H9 (cell line): ENCODE results near the gene LUZP2. TPM values are rescaled to one million over a fixed set of nuclear protein-coding genes. Genes with fewer than 3 reads are reported as not detected.

ENCODE experiments used
- DNase-seq: peaks from one replicate; pipeline ENCODE4 v3.0.0-alpha.2; 2017
- H2AFZ ChIP-seq: one replicate; pipeline ENCODE4 v1.6.1; 2013; ENCODE audit warnings: mild to moderate bottlenecking, low read length, control low read depth, moderate library complexity
- H2AK5ac ChIP-seq: 2 replicates; pipeline ENCODE4 v1.6.1; 2013; ENCODE audit warnings: low read length, control low read depth, mixed read lengths; ENCODE audit not compliant: insufficient read length
- H2BK120ac ChIP-seq: one replicate; pipeline ENCODE4 v1.6.1; 2013; ENCODE audit warnings: low read depth, mild to moderate bottlenecking, low read length, control low read depth, inconsistent platforms; ENCODE audit not compliant: poor library complexity, severe bottlenecking
- H2BK12ac ChIP-seq: 2 replicates; pipeline ENCODE4 v1.6.1; 2013; ENCODE audit warnings: low read length, control low read depth, mixed read lengths, low read depth; ENCODE audit not compliant: insufficient read length
- H2BK15ac ChIP-seq: 2 replicates; pipeline ENCODE4 v1.6.1; 2013; ENCODE audit warnings: low read depth, low read length, control low read depth
- H2BK20ac ChIP-seq: one replicate; pipeline ENCODE4 v1.6.1; 2013; ENCODE audit warnings: low read depth, mild to moderate bottlenecking, low read length, control low read depth, inconsistent platforms; ENCODE audit not compliant: poor library complexity, severe bottlenecking
- H2BK5ac ChIP-seq: 2 replicates; pipeline ENCODE4 v1.6.1; 2013; ENCODE audit warnings: low read length, control low read depth, mixed read lengths; ENCODE audit not compliant: insufficient read length
- H3K14ac ChIP-seq: 2 replicates; pipeline ENCODE4 v1.6.1; 2013; ENCODE audit warnings: low read length, control low read depth; ENCODE audit not compliant: insufficient read depth
- H3K18ac ChIP-seq: 2 replicates; pipeline ENCODE4 v1.6.1; 2013; ENCODE audit warnings: low read depth, mild to moderate bottlenecking, mixed read lengths, low read length, control low read depth; ENCODE audit not compliant: insufficient read length
- H3K23ac ChIP-seq: 2 replicates; pipeline ENCODE4 v1.6.1; 2013; ENCODE audit warnings: low read length, control low read depth, mixed read lengths, low read depth; ENCODE audit not compliant: insufficient read length
- H3K23me2 ChIP-seq: 2 replicates; pipeline ENCODE4 v1.6.1; 2013; ENCODE audit warnings: low read depth, mild to moderate bottlenecking, mixed read lengths, low read length, control low read depth; ENCODE audit not compliant: insufficient read length, poor library complexity, severe bottlenecking
- H3K27ac ChIP-seq: 2 replicates; pipeline ENCODE4 v1.5.1; 2013; ENCODE audit warnings: low read length, control low read depth, mixed read lengths, low read depth; ENCODE audit not compliant: insufficient read length
- H3K27me3 ChIP-seq: 2 replicates; pipeline ENCODE4 v1.6.1; 2013; ENCODE audit warnings: low read length, control low read depth, inconsistent platforms; ENCODE audit not compliant: insufficient read depth
- H3K4ac ChIP-seq: 2 replicates; pipeline ENCODE4 v1.6.1; 2013; ENCODE audit warnings: low read depth, mild to moderate bottlenecking, control low read depth, inconsistent platforms, low read length, moderate library complexity
- H3K4me1 ChIP-seq: 2 replicates; pipeline ENCODE4 v1.6.1; 2013; ENCODE audit warnings: low read length, control low read depth, inconsistent platforms; ENCODE audit not compliant: insufficient read depth
- H3K4me2 ChIP-seq: 2 replicates; pipeline ENCODE4 v1.6.1; 2013; ENCODE audit warnings: low read length, control low read depth, mixed read lengths; ENCODE audit not compliant: insufficient read length, insufficient read depth
- H3K56ac ChIP-seq: 2 replicates; pipeline ENCODE4 v1.6.1; 2013; ENCODE audit warnings: low read depth, mild to moderate bottlenecking, mixed read lengths, low read length, control low read depth; ENCODE audit not compliant: insufficient read length
- H3K79me1 ChIP-seq: 2 replicates; pipeline ENCODE4 v1.6.1; 2013; ENCODE audit warnings: low read depth, mild to moderate bottlenecking, moderate library complexity, low read length, control low read depth, inconsistent platforms; ENCODE audit not compliant: insufficient read depth, poor library complexity, severe bottlenecking
- H3K79me2 ChIP-seq: 2 replicates; pipeline ENCODE4 v1.6.1; 2013; ENCODE audit warnings: low read length, control low read depth, inconsistent platforms; ENCODE audit not compliant: insufficient read depth
- H3K9ac ChIP-seq: 2 replicates; pipeline ENCODE4 v1.6.1; 2013; ENCODE audit warnings: low read length, control low read depth, mixed read lengths; ENCODE audit not compliant: insufficient read length; ENCODE audit errors: extremely low read depth
- H3K9me3 ChIP-seq: one replicate; pipeline ENCODE4 v1.6.1; 2013; ENCODE audit warnings: low read depth, low read length, inconsistent platforms; ENCODE audit not compliant: control insufficient read depth
- H3T11ph ChIP-seq: one replicate; pipeline ENCODE4 v1.6.1; 2013; ENCODE audit warnings: mild to moderate bottlenecking, low read length, control low read depth, inconsistent platforms
- H4K20me1 ChIP-seq: one replicate; pipeline ENCODE4 v1.6.1; 2013; ENCODE audit not compliant: control insufficient read depth, insufficient read length, insufficient read depth
- H4K5ac ChIP-seq: 2 replicates; pipeline ENCODE4 v1.6.1; 2013; ENCODE audit warnings: low read depth, mild to moderate bottlenecking, mixed read lengths, low read length, control low read depth; ENCODE audit not compliant: insufficient read length
- H4K8ac ChIP-seq: replicated peaks from 2 replicates; pipeline ENCODE4 v1.6.1; 2013; ENCODE audit warnings: low read length, control low read depth, mixed read lengths, low read depth; ENCODE audit not compliant: insufficient read length
- H4K91ac ChIP-seq: 2 replicates; pipeline ENCODE4 v1.6.1; 2013; ENCODE audit warnings: low read depth, mild to moderate bottlenecking, moderate library complexity, mixed read lengths, low read length, control low read depth; ENCODE audit not compliant: insufficient read length
- H3K27ac Mint-ChIP-seq, 3 experiments: 2 replicates in 2 of 3; 3 replicates in 1 of 3; pipeline ENCODE4 v1.8.0; 2020 to 2021; ENCODE audit warnings: mixed read lengths in 3 of 3, mild to moderate bottlenecking in 1 of 3, moderate library complexity in 1 of 3
- H3K27me3 Mint-ChIP-seq: 2 replicates; pipeline ENCODE4 v1.8.0; 2021; ENCODE audit warnings: low read depth, mild to moderate bottlenecking, moderate library complexity, mixed read lengths
- H3K36me3 Mint-ChIP-seq, 3 experiments: 2 replicates in 2 of 3; 3 replicates in 1 of 3; pipeline ENCODE4 v1.8.0; 2020 to 2021; ENCODE audit warnings: low read depth in 3 of 3, mixed read lengths in 3 of 3; ENCODE audit not compliant: insufficient read depth in 1 of 3
- H3K4me1 Mint-ChIP-seq, 2 experiments: 2 replicates each; pipeline ENCODE4 v1.8.0; 2020; ENCODE audit warnings: mixed read lengths in 2 of 2
- H3K4me3 Mint-ChIP-seq, 2 experiments: 2 replicates in 1 of 2; 3 replicates in 1 of 2; pipeline ENCODE4 v1.8.0; 2020 to 2021; ENCODE audit warnings: mild to moderate bottlenecking in 2 of 2, mixed read lengths in 2 of 2, moderate library complexity in 1 of 2
- H3K9me3 Mint-ChIP-seq, 2 experiments: 2 replicates in 1 of 2; 3 replicates in 1 of 2; pipeline ENCODE4 v1.8.0; 2020; ENCODE audit warnings: mild to moderate bottlenecking in 2 of 2, mixed read lengths in 2 of 2, moderate library complexity in 1 of 2
- WGBS: extraction: QIAGEN DNeasy Blood & Tissue Kit; methylation state at CpG from one replicate; pipeline ENCODE4 v1.1.7; 2013; ENCODE audit warnings: missing lambda C conversion rate, low lambda C conversion rate, mixed read lengths; ENCODE audit not compliant: insufficient read length; ENCODE audit errors: extremely low coverage; 5-methylcytosine and 5-hydroxymethylcytosine counted together
- total RNA-seq: library from RNA; stranded (reverse); gene quantifications from 2 replicates; pipeline ENCODE4 v1.2.1, GENCODE V29; 2021
- TF ChIP-seq, protein P1 (sequence below): fragments of 200-600 bp; sonication (generic); conservative IDR thresholded peaks from 3 replicates; pipeline ENCODE4 v1.8.0; 2021; ENCODE audit warnings: antibody characterized with exemption, mild to moderate bottlenecking

Gene LUZP2
- total RNA-seq, 1 experiment from 2014 or later, result 25.4 TPM

DNA sequence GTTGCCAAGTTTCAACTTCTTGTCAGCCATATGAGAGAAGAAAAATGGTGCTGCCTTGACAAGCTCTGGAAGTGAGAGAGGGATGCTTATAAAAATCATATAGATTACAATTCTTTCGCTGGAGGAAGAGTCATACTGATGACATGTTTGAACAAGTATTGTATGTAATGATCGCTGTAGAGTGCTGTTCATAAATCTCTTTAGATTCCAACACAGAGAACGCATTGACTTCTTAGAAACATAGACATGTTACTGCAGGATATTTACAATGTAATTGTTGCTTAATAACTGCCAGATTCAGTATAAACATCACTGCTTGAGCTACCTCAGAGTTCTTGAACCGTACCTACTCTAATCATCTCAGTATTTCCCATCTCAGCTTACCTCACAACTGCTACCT, 571.6 kb downstream of the LUZP2 start:
- peaks cover 0 to 8% (median 7%) of the 10 kb centered on the region in 3 experiments; a peak in 3 of 7 replicates for H3K36me3 Mint-ChIP-seq

More for the DNA sequence above, 571.6 kb downstream of the LUZP2 start:
- DNase-seq, result no peak
- Histone ChIP-seq H3K79me2 (no peaks in the 10 kb centered on the region), H2BK120ac (no peak overlapping the region), H2AK5ac (no peak overlapping the region), H2BK15ac (no peak overlapping the region), H2BK12ac (no peak overlapping the region), H3K9me3 (no peaks in the 10 kb centered on the region), H3K23me2 (no peaks in the 10 kb centered on the region), H3K4me2 (no peak overlapping the region), H4K20me1 (no peaks in the 10 kb centered on the region), H2AFZ (no peak overlapping the region), H3K56ac (no peak overlapping the region), H3K9ac (no peak overlapping the region), H3K79me1 (no peaks in the 10 kb centered on the region), H4K8ac (no peak overlapping the region), H3K4ac (no peak overlapping the region), H3K27me3 (no peaks in the 10 kb centered on the region), H4K5ac (no peak overlapping the region), H3K23ac (no peak overlapping the region), H3K14ac (no peak overlapping the region), H3K27ac (no peak overlapping the region), H2BK20ac (no peak overlapping the region), H3K4me1 (no peaks in the 10 kb centered on the region), H3K18ac (no peak overlapping the region), H3T11ph (no peak overlapping the region), H4K91ac (no peak overlapping the region), H2BK5ac (no peak overlapping the region)
- Mint-ChIP-seq H3K9me3 (peaks cover 4 to 6% of the 10 kb centered on the region in 2 experiments; a peak in 2 of 5 replicates), H3K4me1 (peaks cover 2 to 5% of the 10 kb centered on the region in 2 experiments; a peak in 3 of 4 replicates), H3K27me3 (no peaks in the 10 kb centered on the region), H3K27ac (no peak overlapping the region), H3K4me3 (no peak overlapping the region)
- TF ChIP-seq, protein P1, sequence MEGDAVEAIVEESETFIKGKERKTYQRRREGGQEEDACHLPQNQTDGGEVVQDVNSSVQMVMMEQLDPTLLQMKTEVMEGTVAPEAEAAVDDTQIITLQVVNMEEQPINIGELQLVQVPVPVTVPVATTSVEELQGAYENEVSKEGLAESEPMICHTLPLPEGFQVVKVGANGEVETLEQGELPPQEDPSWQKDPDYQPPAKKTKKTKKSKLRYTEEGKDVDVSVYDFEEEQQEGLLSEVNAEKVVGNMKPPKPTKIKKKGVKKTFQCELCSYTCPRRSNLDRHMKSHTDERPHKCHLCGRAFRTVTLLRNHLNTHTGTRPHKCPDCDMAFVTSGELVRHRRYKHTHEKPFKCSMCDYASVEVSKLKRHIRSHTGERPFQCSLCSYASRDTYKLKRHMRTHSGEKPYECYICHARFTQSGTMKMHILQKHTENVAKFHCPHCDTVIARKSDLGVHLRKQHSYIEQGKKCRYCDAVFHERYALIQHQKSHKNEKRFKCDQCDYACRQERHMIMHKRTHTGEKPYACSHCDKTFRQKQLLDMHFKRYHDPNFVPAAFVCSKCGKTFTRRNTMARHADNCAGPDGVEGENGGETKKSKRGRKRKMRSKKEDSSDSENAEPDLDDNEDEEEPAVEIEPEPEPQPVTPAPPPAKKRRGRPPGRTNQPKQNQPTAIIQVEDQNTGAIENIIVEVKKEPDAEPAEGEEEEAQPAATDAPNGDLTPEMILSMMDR, result no peak
- WGBS, result no CpG with 5 or more reads among the region's 4 CpGs
